ENCODE results near the gene CLIC4. TPM values are rescaled to one million over a fixed set of nuclear protein-coding genes. Genes with fewer than 3 reads are reported as not detected.
A peak's percentile ranks its signal among the peaks of the same experiment; 100 is the strongest.
"Not testable (repeated sequence)": the region's sequence is repeated elsewhere in the genome, so short reads cannot be mapped to it uniquely, and the experiment has no call there.

Gene CLIC4
- total and polyA plus RNA-seq, 10 donors: 17.0 to 99.6 (median 71.2) TPM

- Histone ChIP-seq H3K36me3 (no peaks in the 10 kb centered on the region), H3K4me3 (no peak overlapping the region), H3K27ac (no peak overlapping the region), H3K4me1 (peaks cover 0 to 39% (median 8%) of the 10 kb centered on the region in 6 donors), H3K27me3 (replicated peaks in 1 of 7) (no peaks in the 10 kb centered on the region), H3K9me3 (no peaks in the 10 kb centered on the region)
- TF ChIP-seq POLR2AphosphoS5 (IDR thresholded peaks at IDR 0.05): no peak
- TF ChIP-seq CTCF (IDR thresholded peaks at IDR 0.05 in 8 of 11, conservative IDR thresholded peaks at IDR 0.05 in 3 of 11): no peak
- TF ChIP-seq POLR2A (IDR thresholded peaks at IDR 0.05): no peak
- no peak for DNase-seq
- WGBS, 5 donors: 90 to 96% (median 94%) methylated on average over 3 of the region's 3 CpGs
- intact Hi-C loops (cut with DNase I; ENCODE audit: low total_unique reads): no loop called here
Measured at GRCh38 chr1:24775348-24775747, 30.1 kb downstream of the CLIC4 start.

- no peaks in the 10 kb centered on the region for H3K9me3 ChIP-seq
- no peak overlapping the region for H3K4me3 ChIP-seq
- H3K36me3 ChIP-seq: no peaks in the 10 kb centered on the region
- H3K27me3 ChIP-seq (replicated peaks in 1 of 7): no peaks in the 10 kb centered on the region
- H3K4me1 ChIP-seq: peaks cover 0 to 33% (median 6%) of the 10 kb centered on the region in 6 donors
- TF ChIP-seq POLR2AphosphoS5 (IDR thresholded peaks at IDR 0.05): no peak
- TF ChIP-seq CTCF (IDR thresholded peaks at IDR 0.05 in 8 of 11, conservative IDR thresholded peaks at IDR 0.05 in 3 of 11): no peak
- no peak for TF ChIP-seq POLR2A (IDR thresholded peaks at IDR 0.05)
- intact Hi-C loops (cut with DNase I; ENCODE audit: low total_unique reads): no loop called here
- H3K27ac ChIP-seq: peak overlapping the region in 1 of 8 donors; percentile 10
- 87 to 93% (median 92%) methylated on average over 3 of the region's 3 CpGs for WGBS, 5 donors
- no peak for DNase-seq
Measured at GRCh38 chr1:24775916-24776315, 30.7 kb downstream of the CLIC4 start.

- H3K4me1 ChIP-seq: peaks cover 0 to 31% (median 6%) of the 10 kb centered on the region in 6 donors
- H3K27ac ChIP-seq: no peak overlapping the region
- no peaks in the 10 kb centered on the region for H3K9me3 ChIP-seq
- H3K36me3 ChIP-seq: no peaks in the 10 kb centered on the region
- DNase-seq: no peak
- no peak overlapping the region for H3K4me3 ChIP-seq
- 86 to 91% (median 89%) methylated on average over 8 of the region's 8 CpGs for WGBS, 5 donors
- intact Hi-C loops (cut with DNase I; ENCODE audit: low total_unique reads): no loop called here
- no peaks in the 10 kb centered on the region for H3K27me3 ChIP-seq (replicated peaks in 1 of 7)
- no peak for TF ChIP-seq POLR2AphosphoS5 (IDR thresholded peaks at IDR 0.05)
Measured at GRCh38 chr1:24776821-24777220, 31.6 kb downstream of the CLIC4 start.

GRCh38 chr1:24778141-24778540, 32.9 kb downstream of the CLIC4 start:
- no peak for DNase-seq
- 67 to 93% (median 79%) methylated on average over 2 of the region's 2 CpGs for WGBS, 5 donors

GRCh38 chr1:24779199-24779598, 34.0 kb downstream of the CLIC4 start:
- H3K27ac ChIP-seq; H3K9me3 ChIP-seq; DNase-seq; intact Hi-C loops (cut with DNase I; ENCODE audit: low total_unique reads); H3K36me3 ChIP-seq; H3K4me3 ChIP-seq; H3K27me3 ChIP-seq (replicated peaks in 1 of 7): not testable (repeated sequence)
- H3K4me1 ChIP-seq: peaks cover 0 to 32% (median 6%) of the 10 kb centered on the region in 6 donors
- WGBS, 5 donors: 87 to 93% (median 92%) methylated on average over 8 of the region's 8 CpGs

More at GRCh38 chr1:24778141-24778540, 32.9 kb downstream of the CLIC4 start:
- no peak overlapping the region for H3K4me3 ChIP-seq
- intact Hi-C loops (cut with DNase I; ENCODE audit: low total_unique reads): no loop called here
- H3K9me3 ChIP-seq: no peaks in the 10 kb centered on the region
- H3K27me3 ChIP-seq (replicated peaks in 1 of 7): no peaks in the 10 kb centered on the region
- no peak overlapping the region for H3K27ac ChIP-seq
- H3K36me3 ChIP-seq: no peaks in the 10 kb centered on the region
- no peak for TF ChIP-seq POLR2AphosphoS5 (IDR thresholded peaks at IDR 0.05)
- TF ChIP-seq CTCF (IDR thresholded peaks at IDR 0.05 in 8 of 11, conservative IDR thresholded peaks at IDR 0.05 in 3 of 11): no peak
- TF ChIP-seq POLR2A (IDR thresholded peaks at IDR 0.05): no peak
- peaks cover 0 to 32% (median 6%) of the 10 kb centered on the region in 6 donors for H3K4me1 ChIP-seq

All from spleen (tissue), 11 donors.